Measurements from ENCODE around the gene TNRC6A.
A peak's percentile ranks its signal among the peaks of the same experiment; 100 is the strongest.
"Not testable (repeated sequence)": the region's sequence is repeated elsewhere in the genome, so short reads cannot be mapped to it uniquely, and the experiment has no call there.

The TNRC6A gene

GRCh38 chr16:24699151-24699723 lies 30.2 kb upstream of the TNRC6A start:
- no peak overlapping the region for H2BK15ac ChIP-seq (ENCODE audit: low read length)
- H3K27ac ChIP-seq (replicated peaks; ENCODE audit: low read length) = no peak overlapping the region
- no peak overlapping the region for H2BK5ac ChIP-seq (ENCODE audit: low read length)
- H3K27me3 ChIP-seq (ENCODE audit: control insufficient read depth in 3 of 3, insufficient read depth in 3 of 3, low read depth in 1 of 3, low read length in 3 of 3) = no peaks in the 10 kb centered on the region
- no peak overlapping the region for H2AFZ ChIP-seq (ENCODE audit: low read length)
- no CpG with 5 or more reads among the region's 7 CpGs for WGBS, 2 donors (ENCODE audit: extremely low coverage in 2 of 2, insufficient read length in 2 of 2, insufficient replicate concordance in 1 of 2)
- H4K8ac ChIP-seq (ENCODE audit: low read depth, low read length) = no peak overlapping the region
- H3K4ac ChIP-seq (ENCODE audit: low read length) = no peak overlapping the region
- H2BK12ac ChIP-seq (ENCODE audit: low read length) = no peak overlapping the region
- H3K9me3 ChIP-seq (replicated peaks in 1 of 2; ENCODE audit: control insufficient read depth in 2 of 2, insufficient read depth in 1 of 2, low read depth in 1 of 2, low read length in 2 of 2) = no peaks in the 10 kb centered on the region
- no peak overlapping the region for H3K4me2 ChIP-seq (ENCODE audit: insufficient read depth, low read length, poor library complexity, severe bottlenecking)
- H3K14ac ChIP-seq (ENCODE audit: low read length) = no peak overlapping the region
- no peak overlapping the region for H3K18ac ChIP-seq (ENCODE audit: low read length)
- H3K36me3 ChIP-seq (replicated peaks in 1 of 2; ENCODE audit: control insufficient read depth in 2 of 2, insufficient read depth in 2 of 2, low read length in 2 of 2) = no peaks in the 10 kb centered on the region
- no peak overlapping the region for H2AK5ac ChIP-seq (ENCODE audit: low read depth, low read length)
- H4K91ac ChIP-seq (ENCODE audit: low read depth, low read length, poor library complexity) = no peak overlapping the region
- H3K23ac ChIP-seq (ENCODE audit: low read depth, low read length, poor library complexity) = no peak overlapping the region
- H3K79me1 ChIP-seq (ENCODE audit: low read depth, low read length) = no peaks in the 10 kb centered on the region
- H3K4me1 ChIP-seq (ENCODE audit: control insufficient read depth in 2 of 2, insufficient read depth in 1 of 2, low read depth in 1 of 2, low read length in 2 of 2) = peaks cover 0 to 7% of the 10 kb centered on the region in 2 donors
- H3K9ac ChIP-seq (ENCODE audit: low read depth, low read length, poor library complexity) = no peak overlapping the region
- H3K4me3 ChIP-seq (ENCODE audit: low read length in 2 of 2) = no peak overlapping the region
- DNase-seq (ENCODE audit: low spot score) = no peak
- no peak overlapping the region for H2BK120ac ChIP-seq (ENCODE audit: low read depth, low read length)

- Histone ChIP-seq H3K4me1 (ENCODE audit: control insufficient read depth in 2 of 2, insufficient read depth in 1 of 2, low read depth in 1 of 2, low read length in 2 of 2) (peaks cover 0 to 7% of the 10 kb centered on the region in 2 donors), H2BK15ac (ENCODE audit: low read length) (no peak overlapping the region), H3K27me3 (ENCODE audit: control insufficient read depth in 3 of 3, insufficient read depth in 3 of 3, low read depth in 1 of 3, low read length in 3 of 3) (no peaks in the 10 kb centered on the region), H3K4me2 (ENCODE audit: insufficient read depth, low read length, poor library complexity, severe bottlenecking) (no peak overlapping the region), H3K14ac (ENCODE audit: low read length) (no peak overlapping the region), H2BK120ac (ENCODE audit: low read depth, low read length) (no peak overlapping the region), H3K9ac (ENCODE audit: low read depth, low read length, poor library complexity) (no peak overlapping the region), H2AK5ac (ENCODE audit: low read depth, low read length) (no peak overlapping the region), H3K4ac (ENCODE audit: low read length) (no peak overlapping the region), H3K27ac (replicated peaks; ENCODE audit: low read length) (no peak overlapping the region), H3K79me1 (ENCODE audit: low read depth, low read length) (no peaks in the 10 kb centered on the region), H4K91ac (ENCODE audit: low read depth, low read length, poor library complexity) (no peak overlapping the region), H2AFZ (ENCODE audit: low read length) (no peak overlapping the region), H3K18ac (ENCODE audit: low read length) (peak overlapping the region; percentile 7), H3K9me3 (replicated peaks in 1 of 2; ENCODE audit: control insufficient read depth in 2 of 2, insufficient read depth in 1 of 2, low read depth in 1 of 2, low read length in 2 of 2) (no peaks in the 10 kb centered on the region), H2BK5ac (ENCODE audit: low read length) (no peak overlapping the region), H3K23ac (ENCODE audit: low read depth, low read length, poor library complexity) (no peak overlapping the region), H2BK12ac (ENCODE audit: low read length) (no peak overlapping the region), H3K36me3 (replicated peaks in 1 of 2; ENCODE audit: control insufficient read depth in 2 of 2, insufficient read depth in 2 of 2, low read length in 2 of 2) (no peaks in the 10 kb centered on the region), H4K8ac (ENCODE audit: low read depth, low read length) (no peak overlapping the region), H3K4me3 (ENCODE audit: low read length in 2 of 2) (peak overlapping the region in 1 of 2 donors; percentile 46)
- no peak for DNase-seq (ENCODE audit: low spot score)
- WGBS, 2 donors (ENCODE audit: extremely low coverage in 2 of 2, insufficient read length in 2 of 2, insufficient replicate concordance in 1 of 2) = no CpG with 5 or more reads among the region's 11 CpGs
These were observed 28.7 kb upstream of the TNRC6A start for GRCh38 chr16:24700549-24701392.

- no peak overlapping the region for H2BK5ac ChIP-seq (ENCODE audit: low read length)
- no peaks in the 10 kb centered on the region for H3K79me1 ChIP-seq (ENCODE audit: low read depth, low read length)
- H3K4me1 ChIP-seq (ENCODE audit: control insufficient read depth in 2 of 2, insufficient read depth in 1 of 2, low read depth in 1 of 2, low read length in 2 of 2) = peaks cover 0 to 7% of the 10 kb centered on the region in 2 donors
- no peaks in the 10 kb centered on the region for H3K27me3 ChIP-seq (ENCODE audit: control insufficient read depth in 3 of 3, insufficient read depth in 3 of 3, low read depth in 1 of 3, low read length in 3 of 3)
- no peak overlapping the region for H4K91ac ChIP-seq (ENCODE audit: low read depth, low read length, poor library complexity)
- no peak overlapping the region for H3K4ac ChIP-seq (ENCODE audit: low read length)
- no peak overlapping the region for H3K23ac ChIP-seq (ENCODE audit: low read depth, low read length, poor library complexity)
- DNase-seq (ENCODE audit: low spot score) = no peak
- H2AK5ac ChIP-seq (ENCODE audit: low read depth, low read length) = no peak overlapping the region
- no peak overlapping the region for H2BK120ac ChIP-seq (ENCODE audit: low read depth, low read length)
- no peak overlapping the region for H3K9ac ChIP-seq (ENCODE audit: low read depth, low read length, poor library complexity)
- H3K4me3 ChIP-seq (ENCODE audit: low read length in 2 of 2) = no peak overlapping the region
- no peak overlapping the region for H3K14ac ChIP-seq (ENCODE audit: low read length)
- H3K18ac ChIP-seq (ENCODE audit: low read length) = no peak overlapping the region
- H3K9me3 ChIP-seq (replicated peaks in 1 of 2; ENCODE audit: control insufficient read depth in 2 of 2, insufficient read depth in 1 of 2, low read depth in 1 of 2, low read length in 2 of 2) = no peaks in the 10 kb centered on the region
- no peaks in the 10 kb centered on the region for H3K36me3 ChIP-seq (replicated peaks in 1 of 2; ENCODE audit: control insufficient read depth in 2 of 2, insufficient read depth in 2 of 2, low read length in 2 of 2)
- H2AFZ ChIP-seq (ENCODE audit: low read length) = no peak overlapping the region
- H2BK15ac ChIP-seq (ENCODE audit: low read length) = no peak overlapping the region
- H3K27ac ChIP-seq (replicated peaks; ENCODE audit: low read length) = no peak overlapping the region
- H2BK12ac ChIP-seq (ENCODE audit: low read length) = no peak overlapping the region
- WGBS, 2 donors (ENCODE audit: extremely low coverage in 2 of 2, insufficient read length in 2 of 2, insufficient replicate concordance in 1 of 2) = no CpG with 5 or more reads among the region's 5 CpGs
- H3K4me2 ChIP-seq (ENCODE audit: insufficient read depth, low read length, poor library complexity, severe bottlenecking) = no peak overlapping the region
- H4K8ac ChIP-seq (ENCODE audit: low read depth, low read length) = no peak overlapping the region
These were observed 27.9 kb upstream of the TNRC6A start for GRCh38 chr16:24701521-24701951.

- H3K4ac ChIP-seq (ENCODE audit: low read length); H3K27me3 ChIP-seq (ENCODE audit: control insufficient read depth in 3 of 3, insufficient read depth in 3 of 3, low read depth in 1 of 3, low read length in 3 of 3); H3K9me3 ChIP-seq (replicated peaks in 1 of 2; ENCODE audit: control insufficient read depth in 2 of 2, insufficient read depth in 1 of 2, low read depth in 1 of 2, low read length in 2 of 2): not testable (repeated sequence)
These were observed 21.7 kb upstream of the TNRC6A start for GRCh38 chr16:24707760-24708159.

More at GRCh38 chr16:24707760-24708159, 21.7 kb upstream of the TNRC6A start:
- H4K8ac ChIP-seq (ENCODE audit: low read depth, low read length); H3K79me1 ChIP-seq (ENCODE audit: low read depth, low read length); H3K4me3 ChIP-seq (ENCODE audit: low read length in 2 of 2); DNase-seq (ENCODE audit: low spot score); H4K91ac ChIP-seq (ENCODE audit: low read depth, low read length, poor library complexity); H2BK120ac ChIP-seq (ENCODE audit: low read depth, low read length); H3K36me3 ChIP-seq (replicated peaks in 1 of 2; ENCODE audit: control insufficient read depth in 2 of 2, insufficient read depth in 2 of 2, low read length in 2 of 2); H3K14ac ChIP-seq (ENCODE audit: low read length); H3K23ac ChIP-seq (ENCODE audit: low read depth, low read length, poor library complexity); H3K4me2 ChIP-seq (ENCODE audit: insufficient read depth, low read length, poor library complexity, severe bottlenecking); H2BK5ac ChIP-seq (ENCODE audit: low read length); H2AK5ac ChIP-seq (ENCODE audit: low read depth, low read length); H3K4me1 ChIP-seq (ENCODE audit: control insufficient read depth in 2 of 2, insufficient read depth in 1 of 2, low read depth in 1 of 2, low read length in 2 of 2); H2AFZ ChIP-seq (ENCODE audit: low read length); H2BK15ac ChIP-seq (ENCODE audit: low read length); H3K27ac ChIP-seq (replicated peaks; ENCODE audit: low read length); H3K18ac ChIP-seq (ENCODE audit: low read length); H2BK12ac ChIP-seq (ENCODE audit: low read length); H3K9ac ChIP-seq (ENCODE audit: low read depth, low read length, poor library complexity): not testable (repeated sequence)
- no CpG with 5 or more reads among the region's 7 CpGs for WGBS, 2 donors (ENCODE audit: extremely low coverage in 2 of 2, insufficient read length in 2 of 2, insufficient replicate concordance in 1 of 2)

Data from neuronal stem cell (in vitro differentiated cells).